Measurements from ENCODE around the gene TTLL10.

DNA sequence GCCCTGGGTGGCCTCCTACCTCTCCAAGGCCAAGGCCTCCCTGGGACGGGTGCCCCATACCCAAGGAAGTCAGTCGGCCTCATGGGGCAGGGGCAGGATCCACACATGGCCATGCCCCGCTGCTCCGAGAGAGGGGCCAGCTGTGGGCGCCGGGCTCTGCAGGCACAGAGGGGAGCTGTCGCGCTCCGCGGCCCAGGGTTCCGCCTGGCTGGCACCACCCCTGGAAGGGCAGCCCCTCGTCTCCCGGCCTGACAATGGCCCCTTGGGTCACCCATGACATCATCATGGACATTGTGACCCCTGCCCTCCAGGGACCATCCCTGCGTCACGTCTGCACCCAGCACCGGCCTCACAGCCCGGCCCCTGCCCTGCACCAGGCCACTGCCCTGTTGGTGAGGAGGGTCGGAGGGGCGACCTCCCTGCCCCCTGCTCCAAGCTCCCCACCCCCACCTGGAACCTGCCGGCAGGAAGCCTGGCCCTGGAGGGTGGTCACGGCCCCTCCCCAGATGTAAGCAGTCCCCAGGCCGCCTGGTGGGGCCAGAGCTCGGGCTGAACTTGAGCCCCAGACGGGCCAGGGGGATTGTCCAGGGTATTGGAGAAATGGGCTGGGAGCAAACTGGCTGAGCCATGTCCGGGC is 5.8 kb downstream of the TTLL10 start:
- TF ChIP-seq EZH2 (IDR thresholded peaks at IDR 0.05; ENCODE audit: insufficient read depth, poor library complexity, severe bottlenecking) (no peak), EZH2phosphoT487 (IDR thresholded peaks at IDR 0.05; ENCODE audit: insufficient read depth, low read depth) (no peak)

All from GM23248 (cell line).